ENCODE results near the gene DCDC1.
A peak's percentile ranks its signal among the peaks of the same experiment; 100 is the strongest.

DCDC1 gene

GRCh38 chr11:31106968-31107576 is 262.5 kb downstream of the DCDC1 start:
- DNase-seq (ENCODE audit: low spot score): peak; percentile 54

- DNase-seq (ENCODE audit: low spot score): no peak
These were observed 263.2 kb downstream of the DCDC1 start for GRCh38 chr11:31106326-31106725.

GRCh38 chr11:31102875-31103274 is 266.7 kb downstream of the DCDC1 start:
- DNase-seq (ENCODE audit: low spot score): no peak

- no peak for DNase-seq (ENCODE audit: low spot score)
These were observed 267.2 kb downstream of the DCDC1 start for GRCh38 chr11:31102316-31102715.

- peak; percentile 4 for DNase-seq (ENCODE audit: low spot score)
These were observed 273.2 kb downstream of the DCDC1 start for GRCh38 chr11:31096191-31096805.

DNA sequence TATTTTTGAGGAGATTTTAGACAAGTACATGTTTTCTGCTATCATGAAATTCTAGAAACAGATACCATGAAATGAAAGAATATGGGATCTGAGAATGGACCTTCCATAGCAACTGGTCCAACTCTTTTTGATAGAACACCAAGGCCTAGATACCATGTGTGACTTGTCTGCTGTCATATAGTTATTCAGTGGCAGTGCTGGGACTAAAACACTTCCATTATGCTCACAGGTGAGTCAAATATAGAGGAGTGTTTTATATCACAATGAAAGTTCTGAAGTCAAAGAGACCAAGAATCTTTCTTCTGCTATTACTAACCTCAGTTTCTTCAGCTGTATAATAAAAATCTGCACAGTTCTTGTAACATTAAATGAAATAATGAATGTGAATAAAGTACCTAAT is 276.9 kb downstream of the DCDC1 start:
- no peak for DNase-seq (ENCODE audit: low spot score)

DNA sequence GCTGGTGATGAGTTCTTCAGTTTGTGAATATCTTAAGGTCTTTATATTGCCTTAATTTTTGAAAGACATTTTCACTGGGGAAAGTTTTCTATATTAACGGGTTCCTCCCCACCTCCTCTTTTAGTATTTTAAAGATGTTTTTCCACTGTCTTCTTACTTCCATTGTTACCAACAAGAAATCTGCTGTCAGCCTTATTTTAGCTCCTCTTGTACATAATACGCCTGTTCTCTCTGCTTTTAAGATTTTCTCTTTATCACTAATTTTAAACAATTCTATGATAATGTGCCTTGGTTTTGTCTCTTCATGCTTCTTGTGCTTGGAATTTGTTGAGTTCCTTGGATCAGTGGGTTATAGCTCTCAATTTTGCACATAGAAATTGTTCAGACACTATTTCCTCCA is 280.4 kb downstream of the DCDC1 start:
- DNase-seq (ENCODE audit: low spot score): no peak

- no peak for DNase-seq (ENCODE audit: low spot score)
These were observed 299.9 kb downstream of the DCDC1 start for GRCh38 chr11:31069447-31070205.

GRCh38 chr11:31060880-31061279 is 308.7 kb downstream of the DCDC1 start:
- no peak for DNase-seq (ENCODE audit: low spot score)

DNA sequence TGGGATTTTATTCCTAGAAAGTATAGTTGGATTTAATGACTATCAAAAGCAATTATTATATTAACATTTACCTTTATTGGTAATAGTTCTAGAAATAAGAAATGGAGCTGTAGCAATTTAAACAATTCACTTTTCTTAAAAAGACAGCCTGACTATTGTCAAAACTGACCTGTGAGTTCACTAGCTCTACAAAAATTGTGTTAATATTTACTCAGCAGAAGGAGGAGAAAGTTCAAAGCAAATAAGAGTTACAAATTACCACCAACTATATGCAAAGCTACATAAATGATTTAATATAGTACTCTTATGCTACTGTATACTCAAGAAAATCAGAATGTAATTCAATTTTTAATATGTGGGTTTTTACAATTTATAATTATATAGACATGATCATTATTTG is 310.0 kb downstream of the DCDC1 start:
- no peak for DNase-seq (ENCODE audit: low spot score)

DNA sequence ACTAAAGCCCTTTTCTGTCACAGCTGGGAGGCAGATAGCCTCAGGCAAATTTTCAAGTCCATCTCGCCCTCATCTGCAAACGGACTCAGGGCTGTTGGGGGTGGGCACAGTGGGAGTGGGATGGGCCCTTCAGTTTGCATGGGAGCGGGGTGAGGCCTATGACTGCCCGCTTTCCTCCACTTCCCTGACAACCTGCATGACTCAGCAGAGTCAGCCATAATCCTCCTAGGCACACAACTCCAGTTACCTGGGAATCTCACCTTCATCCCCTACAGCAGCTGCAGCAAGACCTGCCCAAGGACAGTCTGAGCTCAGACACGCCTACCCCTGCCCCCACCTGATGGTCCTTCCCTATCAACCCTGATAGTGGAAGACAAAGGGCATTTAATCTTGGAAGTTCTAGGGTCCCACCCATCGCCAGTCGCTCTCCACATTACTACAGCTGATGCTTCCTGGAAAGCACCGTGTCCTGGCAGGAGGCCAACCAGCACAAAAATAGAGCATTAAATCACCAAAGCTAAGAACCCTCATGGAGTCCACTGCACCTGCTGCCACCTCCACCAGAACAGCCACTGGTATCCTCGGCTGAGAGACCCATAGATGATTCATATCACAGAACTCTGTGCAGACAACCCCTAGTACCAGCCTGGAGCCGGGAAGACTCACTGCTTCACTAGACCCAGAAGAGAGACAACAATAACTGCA is 319.3 kb downstream of the DCDC1 start:
- DNase-seq (ENCODE audit: low spot score): no peak

- DNase-seq (ENCODE audit: low spot score): no peak
These were observed 324.2 kb downstream of the DCDC1 start for GRCh38 chr11:31045335-31045734.

DNA sequence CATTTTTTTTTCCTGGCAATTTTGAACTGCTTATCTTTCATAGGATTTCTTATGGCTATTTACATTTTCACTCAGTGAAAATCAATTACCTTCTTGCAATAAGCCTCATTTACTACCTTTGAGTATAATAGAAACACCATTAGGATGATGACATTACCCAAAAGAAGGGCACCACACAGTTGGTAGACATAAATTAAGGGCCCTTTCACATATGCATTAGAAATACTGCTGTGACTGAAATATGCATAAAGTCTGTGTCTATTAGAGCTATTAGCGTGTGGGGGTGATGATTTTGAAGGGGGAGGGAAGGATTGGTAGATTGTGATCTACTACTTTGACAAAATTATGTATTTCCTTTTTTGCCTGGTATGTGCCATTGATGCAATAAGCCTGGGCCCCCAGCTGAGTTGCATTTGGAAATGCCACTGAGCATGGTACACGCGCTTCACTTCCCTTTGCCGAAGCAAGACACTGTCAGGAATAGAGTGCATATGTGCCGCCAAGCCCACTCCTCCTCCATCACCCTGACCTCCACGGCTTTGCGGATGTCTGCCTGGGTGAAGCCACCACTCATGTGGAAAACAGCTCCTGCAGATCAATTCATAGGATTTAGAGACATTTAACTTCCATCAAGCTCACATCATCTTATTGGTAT is 339.3 kb downstream of the DCDC1 start:
- DNase-seq (ENCODE audit: low spot score): no peak

DNA sequence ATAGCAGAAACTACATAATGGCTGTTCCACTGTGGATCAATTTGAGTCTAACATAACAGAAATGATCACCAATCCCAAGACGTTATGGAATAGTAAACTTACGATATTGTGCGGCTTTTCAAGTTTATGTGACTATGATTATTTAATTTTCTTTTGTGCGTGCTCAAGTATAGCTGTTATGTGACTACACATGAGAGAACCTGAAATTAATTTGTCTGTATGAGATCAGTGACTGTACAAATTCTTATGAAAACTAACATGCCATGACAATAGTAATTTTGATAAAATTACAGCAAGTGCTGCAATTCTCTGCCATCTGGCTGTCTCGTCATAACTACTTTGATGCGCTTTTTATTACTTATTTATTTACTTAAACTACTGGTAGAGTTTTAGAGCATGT is 343.2 kb downstream of the DCDC1 start:
- DNase-seq (ENCODE audit: low spot score): no peak

GRCh38 chr11:31022080-31022479 is 347.5 kb downstream of the DCDC1 start:
- DNase-seq (ENCODE audit: low spot score): no peak

DNA sequence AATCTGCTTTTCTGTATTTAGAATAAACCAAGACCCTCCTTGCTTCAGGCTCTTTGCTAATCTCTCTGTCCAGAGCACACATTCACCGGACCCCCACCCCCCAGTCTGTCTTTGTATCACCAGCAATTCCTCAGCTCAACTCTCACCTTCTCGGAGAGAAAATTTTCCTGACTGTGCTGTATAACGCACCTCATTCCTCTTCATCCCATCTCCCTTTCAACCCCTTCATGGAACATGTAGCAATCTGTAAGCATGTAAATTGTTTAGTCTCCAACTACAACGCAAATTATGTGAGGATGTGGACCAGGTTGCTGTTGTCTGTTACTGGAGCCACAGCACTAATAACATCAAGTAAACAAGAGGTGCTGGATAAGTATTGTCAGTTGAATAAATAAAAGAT is 349.8 kb downstream of the DCDC1 start:
- no peak for DNase-seq (ENCODE audit: low spot score)

DNA sequence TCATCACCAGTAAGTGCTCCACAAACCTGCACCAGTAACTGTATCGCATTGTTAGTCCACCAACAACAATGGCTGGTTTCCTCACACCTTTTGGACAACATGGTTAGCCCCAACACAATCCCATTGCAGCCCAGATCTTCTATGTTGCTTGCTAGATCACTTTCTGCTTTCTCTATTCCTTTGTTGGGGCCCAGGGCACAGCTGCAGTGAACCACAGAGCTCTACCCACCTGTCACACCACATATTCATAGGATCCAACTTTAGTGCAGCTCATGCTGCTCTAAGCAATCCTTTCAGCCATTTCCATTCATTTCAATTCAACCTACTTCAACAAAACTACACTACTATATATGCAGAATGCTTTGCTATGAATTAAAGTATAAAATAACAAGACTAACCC is 364.3 kb downstream of the DCDC1 start:
- no peak for DNase-seq (ENCODE audit: low spot score)

DNA sequence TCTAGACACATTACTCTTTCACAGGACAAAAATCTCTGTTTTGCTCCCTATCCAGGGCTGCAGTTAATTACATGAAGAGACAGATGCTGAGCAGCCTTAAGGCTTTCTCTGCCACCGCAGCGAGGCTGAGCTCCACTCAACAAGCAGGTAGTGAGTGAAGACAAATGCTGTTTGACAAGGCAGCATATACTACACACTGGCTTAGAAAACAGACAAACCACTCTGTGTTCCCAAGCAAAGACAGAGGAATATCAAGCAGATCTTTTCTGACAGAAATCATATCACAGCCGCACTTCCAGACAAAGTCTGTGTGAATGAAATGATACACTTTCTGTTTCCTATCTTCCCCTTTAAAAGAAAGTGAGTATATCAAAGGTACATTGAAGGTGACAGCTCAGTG is 368.1 kb downstream of the DCDC1 start:
- no peak for DNase-seq (ENCODE audit: low spot score)

GRCh38 chr11:31000381-31000780 is 369.2 kb downstream of the DCDC1 start:
- DNase-seq (ENCODE audit: low spot score): no peak

GRCh38 chr11:30992513-30992849 is 377.1 kb downstream of the DCDC1 start:
- DNase-seq (ENCODE audit: low spot score): peak; percentile 1

- DNase-seq (ENCODE audit: low spot score): no peak
These were observed 377.6 kb downstream of the DCDC1 start for GRCh38 chr11:30991802-30992512.

GRCh38 chr11:30991376-30991775 is 378.2 kb downstream of the DCDC1 start:
- no peak for DNase-seq (ENCODE audit: low spot score)

Data from activated CD4-positive, alpha-beta T cell treated with anti-CD3 and anti-CD28 coated beads, Interleukin-2, Interleukin-4, amounts not matched to agents 100 ng/mL and 50 ng/mL, durations not matched to agents 16 hours and 8 hours (primary cell).